Neuronal stem cell (in vitro differentiated cells): Measurements from ENCODE around the gene ARIH1.

Experiments
- DNase-seq: peaks from one replicate; pipeline ENCODE4 v3.0.0-alpha.2; 2013; ENCODE audit warnings: low spot score
- H2AFZ ChIP-seq: one replicate; pipeline ENCODE4 v1.6.1; 2013; ENCODE audit warnings: mild to moderate bottlenecking, low read length, inconsistent platforms
- H2AK5ac ChIP-seq: 2 replicates; pipeline ENCODE4 v1.6.1; 2013; ENCODE audit warnings: low read depth, mild to moderate bottlenecking, inconsistent platforms, low read length, moderate library complexity, mixed read lengths
- H2BK120ac ChIP-seq: 2 replicates; pipeline ENCODE4 v1.6.1; 2013; ENCODE audit warnings: low read depth, mild to moderate bottlenecking, inconsistent platforms, low read length, moderate library complexity, mixed read lengths
- H2BK12ac ChIP-seq: one replicate; pipeline ENCODE4 v1.6.1; 2013; ENCODE audit warnings: low read length, inconsistent platforms
- H2BK15ac ChIP-seq: 2 replicates; pipeline ENCODE4 v1.6.1; 2013; ENCODE audit warnings: mild to moderate bottlenecking, low read length, inconsistent platforms, mixed read lengths
- H2BK5ac ChIP-seq: one replicate; pipeline ENCODE4 v1.6.1; 2013; ENCODE audit warnings: inconsistent platforms, mild to moderate bottlenecking, low read length, moderate library complexity
- H3K14ac ChIP-seq: one replicate; pipeline ENCODE4 v1.6.1; 2013; ENCODE audit warnings: low read length, inconsistent platforms
- H3K18ac ChIP-seq: 2 replicates; pipeline ENCODE4 v1.6.1; 2013; ENCODE audit warnings: low read length, inconsistent platforms
- H3K23ac ChIP-seq: 2 replicates; pipeline ENCODE4 v1.6.1; 2013; ENCODE audit warnings: low read depth, mild to moderate bottlenecking, mixed read lengths, low read length, inconsistent platforms; ENCODE audit not compliant: poor library complexity
- H3K27ac ChIP-seq: replicated peaks from 3 replicates; pipeline ENCODE4 v1.5.1; 2013; ENCODE audit warnings: low read length, inconsistent platforms
- H3K27me3 ChIP-seq, 3 experiments: 2 replicates each; pipeline ENCODE4 v1.6.1; 2013; ENCODE audit warnings: low read length in 3 of 3, mild to moderate bottlenecking in 2 of 3, inconsistent platforms in 1 of 3, low read depth in 1 of 3, mixed read lengths in 1 of 3, moderate library complexity in 1 of 3; ENCODE audit not compliant: control insufficient read depth in 3 of 3, insufficient read depth in 3 of 3
- H3K36me3 ChIP-seq, 2 donors: replicated peaks in 1 of 2; 2 replicates each; pipeline ENCODE4 v1.6.1; 2013; ENCODE audit warnings: low read length in 2 of 2; ENCODE audit not compliant: control insufficient read depth in 2 of 2, insufficient read depth in 2 of 2
- H3K4ac ChIP-seq: 2 replicates; pipeline ENCODE4 v1.6.1; 2013; ENCODE audit warnings: inconsistent platforms, mild to moderate bottlenecking, low read length, moderate library complexity
- H3K4me1 ChIP-seq, 2 donors: 1 replicate in 1 of 2; 2 replicates in 1 of 2; pipeline ENCODE4 v1.6.1; 2013; ENCODE audit warnings: low read length in 2 of 2, low read depth in 1 of 2; ENCODE audit not compliant: control insufficient read depth in 2 of 2, insufficient read depth in 1 of 2
- H3K4me2 ChIP-seq: one replicate; pipeline ENCODE4 v1.6.1; 2013; ENCODE audit warnings: mild to moderate bottlenecking, low read length, inconsistent platforms; ENCODE audit not compliant: insufficient read depth, poor library complexity, severe bottlenecking
- H3K4me3 ChIP-seq, 2 donors: 2 replicates each; pipeline ENCODE4 v1.5.1; 2013; ENCODE audit warnings: low read length in 2 of 2, mild to moderate bottlenecking in 2 of 2, inconsistent platforms in 1 of 2, moderate library complexity in 1 of 2
- H3K79me1 ChIP-seq: one replicate; pipeline ENCODE4 v1.6.1; 2013; ENCODE audit warnings: low read depth, mild to moderate bottlenecking, inconsistent platforms, low read length, moderate library complexity
- H3K9ac ChIP-seq: one replicate; pipeline ENCODE4 v1.6.1; 2013; ENCODE audit warnings: mild to moderate bottlenecking, low read depth, low read length, inconsistent platforms; ENCODE audit not compliant: poor library complexity
- H3K9me3 ChIP-seq, 2 donors: replicated peaks in 1 of 2; 2 replicates each; pipeline versions ENCODE3 to v1.6.1; 2013; ENCODE audit warnings: low read length in 2 of 2, mild to moderate bottlenecking in 2 of 2, inconsistent platforms in 1 of 2, low read depth in 1 of 2, mixed read lengths in 1 of 2, moderate library complexity in 1 of 2; ENCODE audit not compliant: control insufficient read depth in 2 of 2, insufficient read depth in 1 of 2
- H4K8ac ChIP-seq: one replicate; pipeline ENCODE4 v1.6.1; 2013; ENCODE audit warnings: low read depth, mild to moderate bottlenecking, inconsistent platforms, low read length, moderate library complexity
- H4K91ac ChIP-seq: one replicate; pipeline ENCODE4 v1.6.1; 2013; ENCODE audit warnings: low read length, low read depth, mild to moderate bottlenecking, inconsistent platforms; ENCODE audit not compliant: poor library complexity
- WGBS, 2 donors: extraction: QIAGEN DNeasy Blood & Tissue Kit; methylation state at CpG; one replicate each; pipeline ENCODE4 v1.1.7; 2013; ENCODE audit warnings: missing lambda C conversion rate in 2 of 2, mixed read lengths in 1 of 2; ENCODE audit not compliant: insufficient read length in 2 of 2, insufficient replicate concordance in 1 of 2; ENCODE audit errors: extremely low coverage in 2 of 2; 5-methylcytosine and 5-hydroxymethylcytosine counted together

ARIH1 gene

DNA sequence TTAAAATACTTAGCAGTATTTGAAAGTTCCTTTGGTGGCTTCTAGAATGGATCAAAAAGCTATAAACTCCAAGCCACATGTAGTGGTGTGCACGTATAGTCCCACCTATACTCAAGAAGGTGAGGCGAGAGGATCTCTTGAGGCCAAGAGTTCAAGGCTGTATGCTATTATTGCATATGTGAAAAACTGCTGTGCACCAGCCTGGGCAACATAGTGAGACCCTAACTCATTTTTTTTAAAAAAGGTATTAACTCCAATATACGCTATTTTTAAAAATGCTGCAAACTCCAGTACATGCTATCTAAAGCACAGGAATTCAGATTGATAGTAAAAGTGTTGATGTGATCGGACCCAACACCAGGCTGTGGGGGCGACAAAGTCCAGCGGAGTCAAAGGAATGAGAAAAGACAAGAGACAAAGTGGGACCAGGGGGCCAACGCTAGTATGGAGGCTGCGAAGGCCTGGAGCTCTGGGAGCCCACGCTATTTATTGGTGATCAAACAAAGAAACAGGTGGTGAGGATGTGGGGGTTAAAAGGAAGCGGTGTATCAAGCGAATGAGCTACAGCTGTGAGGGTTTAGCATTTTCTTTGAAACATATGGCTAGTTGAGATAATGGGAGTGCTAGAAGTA is 66.6 kb downstream of the ARIH1 start:
- no peak overlapping the region for H2BK120ac ChIP-seq
- no CpG with 5 or more reads among the region's 11 CpGs for WGBS, 2 donors
- H2BK15ac ChIP-seq: no peak overlapping the region
- H3K23ac ChIP-seq: no peak overlapping the region
- H3K18ac ChIP-seq: no peak overlapping the region
- no peaks in the 10 kb centered on the region for H3K79me1 ChIP-seq
- no peaks in the 10 kb centered on the region for H3K27me3 ChIP-seq
- no peak overlapping the region for H3K4me2 ChIP-seq
- no peak overlapping the region for H3K14ac ChIP-seq
- no peak overlapping the region for H3K9ac ChIP-seq
- H3K27ac ChIP-seq: no peak overlapping the region
- H4K91ac ChIP-seq: no peak overlapping the region
- H3K9me3 ChIP-seq: peaks cover 3 to 15% of the 10 kb centered on the region in 2 donors
- H2BK5ac ChIP-seq: no peak overlapping the region
- no peak overlapping the region for H4K8ac ChIP-seq
- H3K36me3 ChIP-seq: peaks cover 2 to 39% of the 10 kb centered on the region in 2 donors
- no peak overlapping the region for H2AK5ac ChIP-seq
- no peaks in the 10 kb centered on the region for H3K4me1 ChIP-seq
- no peak overlapping the region for H2BK12ac ChIP-seq
- no peak overlapping the region for H3K4ac ChIP-seq
- H2AFZ ChIP-seq: no peak overlapping the region
- no peak overlapping the region for H3K4me3 ChIP-seq
- no peak for DNase-seq

DNA sequence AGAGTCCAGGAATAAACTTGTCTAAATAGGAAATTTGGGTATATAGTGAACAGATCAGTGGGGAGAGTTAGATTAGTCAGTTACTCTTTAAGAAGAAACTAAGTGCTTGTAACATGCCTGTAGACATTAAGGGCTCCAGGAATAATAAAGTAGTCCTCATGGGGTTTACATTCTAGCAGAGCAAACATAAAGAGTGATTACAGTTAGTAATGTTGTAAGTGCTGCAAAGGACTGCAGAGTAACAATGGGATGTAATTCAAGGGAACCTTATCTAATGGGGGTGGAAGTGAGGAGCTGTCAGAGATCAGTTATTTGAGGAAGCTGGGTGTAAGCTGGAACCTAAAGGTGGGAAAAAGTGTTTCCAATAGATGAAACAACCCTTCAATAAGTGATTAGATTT is 67.5 kb downstream of the ARIH1 start:
- Histone ChIP-seq H3K4me1 (no peaks in the 10 kb centered on the region), H3K27me3 (no peaks in the 10 kb centered on the region), H3K18ac (no peak overlapping the region), H3K4me2 (no peak overlapping the region), H3K27ac (no peak overlapping the region), H3K79me1 (no peaks in the 10 kb centered on the region), H2BK15ac (no peak overlapping the region), H2BK5ac (no peak overlapping the region), H2AFZ (no peak overlapping the region), H2AK5ac (no peak overlapping the region), H2BK12ac (no peak overlapping the region), H4K91ac (no peak overlapping the region), H3K14ac (no peak overlapping the region), H4K8ac (no peak overlapping the region), H2BK120ac (no peak overlapping the region), H3K4me3 (no peak overlapping the region), H3K23ac (no peak overlapping the region), H3K4ac (no peak overlapping the region), H3K9me3 (peaks cover 3 to 15% of the 10 kb centered on the region in 2 donors), H3K36me3 (peaks cover 2 to 48% of the 10 kb centered on the region in 2 donors), H3K9ac (no peak overlapping the region)
- DNase-seq: no peak

DNA sequence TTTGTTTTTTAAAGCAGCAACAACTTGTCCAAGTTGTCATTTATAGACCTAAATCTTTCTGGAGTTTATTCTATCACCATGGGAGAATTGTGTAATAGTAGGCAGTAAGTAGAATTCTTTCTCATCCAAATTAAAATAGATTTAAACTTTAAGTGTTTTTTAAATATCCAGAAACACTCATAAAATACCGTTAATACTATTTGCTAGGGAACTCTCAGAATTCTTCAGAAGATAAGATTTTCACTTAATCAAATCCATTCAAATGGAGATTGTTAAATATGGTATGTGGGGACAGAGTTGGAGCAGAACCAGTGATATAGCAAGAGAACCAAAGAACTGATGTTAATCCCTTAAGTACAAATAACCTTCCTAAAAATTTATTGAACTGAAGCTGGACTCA is 71.0 kb downstream of the ARIH1 start:
- WGBS, 2 donors: no CpG with 5 or more reads among the region's 1 CpG

GRCh38 chr15:72554471-72555425 is 80.6 kb downstream of the ARIH1 start:
- H3K36me3 ChIP-seq: peaks cover 4 to 86% of the 10 kb centered on the region in 2 donors
- H2AK5ac ChIP-seq: no peak overlapping the region
- H2AFZ ChIP-seq: no peak overlapping the region
- no peaks in the 10 kb centered on the region for H3K27me3 ChIP-seq
- H3K18ac ChIP-seq: no peak overlapping the region
- H2BK120ac ChIP-seq: no peak overlapping the region
- no peaks in the 10 kb centered on the region for H3K4me1 ChIP-seq
- no peak overlapping the region for H2BK15ac ChIP-seq
- no peak overlapping the region for H4K91ac ChIP-seq
- H3K23ac ChIP-seq: no peak overlapping the region
- no peak overlapping the region for H3K27ac ChIP-seq
- no peak overlapping the region for H2BK5ac ChIP-seq
- H3K14ac ChIP-seq: no peak overlapping the region
- no peak overlapping the region for H2BK12ac ChIP-seq
- WGBS, 2 donors: no CpG with 5 or more reads among the region's 8 CpGs
- no peaks in the 10 kb centered on the region for H3K9me3 ChIP-seq
- no peak overlapping the region for H4K8ac ChIP-seq
- H3K4me3 ChIP-seq: no peak overlapping the region
- no peak for DNase-seq
- no peak overlapping the region for H3K9ac ChIP-seq
- H3K4ac ChIP-seq: no peak overlapping the region
- peaks cover 8% of the 10 kb centered on the region for H3K79me1 ChIP-seq
- H3K4me2 ChIP-seq: no peak overlapping the region

More for the DNA sequence above, 71.0 kb downstream of the ARIH1 start:
- Histone ChIP-seq H3K14ac (no peak overlapping the region), H4K91ac (no peak overlapping the region), H2AK5ac (no peak overlapping the region), H2AFZ (no peak overlapping the region), H3K27me3 (no peaks in the 10 kb centered on the region), H3K9me3 (peaks cover 3 to 10% of the 10 kb centered on the region in 2 donors), H3K4me2 (no peak overlapping the region), H2BK15ac (no peak overlapping the region), H3K23ac (no peak overlapping the region), H2BK120ac (no peak overlapping the region), H4K8ac (no peak overlapping the region), H3K4ac (no peak overlapping the region), H3K4me3 (no peak overlapping the region), H3K18ac (no peak overlapping the region), H2BK5ac (no peak overlapping the region), H2BK12ac (no peak overlapping the region), H3K36me3 (peaks cover 4 to 60% of the 10 kb centered on the region in 2 donors), H3K27ac (no peak overlapping the region), H3K9ac (no peak overlapping the region), H3K4me1 (no peaks in the 10 kb centered on the region), H3K79me1 (no peaks in the 10 kb centered on the region)
- no peak for DNase-seq
